GM21360 (cell line): ENCODE data around the gene MANEAL.
"Not testable (repeated sequence)": the region's sequence is repeated elsewhere in the genome, so short reads cannot be mapped to it uniquely, and the experiment has no call there.

ENCODE experiments used
- ATAC-seq: cut with Tn5 transposase; IDR thresholded peaks from one replicate; pipeline ENCODE4 v1.9.1; 2021; ENCODE audit warnings: mild to moderate bottlenecking, moderate library complexity; ENCODE audit not compliant: unreplicated experiment

Gene MANEAL

GRCh38 chr1:37793773-37794371 lies at the start of gene MANEAL:
Gene MANEAL (plus strand): TSS chr1:37793847. CDS start chr1:37794183, 336 bp downstream.
- no peak for ATAC-seq

- no peak for ATAC-seq
Observed at GRCh38 chr1:37746806-37747205, 46.8 kb upstream of the MANEAL start.

GRCh38 chr1:37748565-37748964 lies 45.1 kb upstream of the MANEAL start:
- no peak for ATAC-seq

- no peak for ATAC-seq
Observed at GRCh38 chr1:37752213-37752582, 41.4 kb upstream of the MANEAL start.

GRCh38 chr1:37752583-37753471 lies 40.8 kb upstream of the MANEAL start:
- ATAC-seq, result no peak

- ATAC-seq, result no peak
Observed at GRCh38 chr1:37753473-37754321, 40.0 kb upstream of the MANEAL start.

- no peak for ATAC-seq
Observed at GRCh38 chr1:37755290-37755689, 38.4 kb upstream of the MANEAL start.

- no peak for ATAC-seq
Observed at GRCh38 chr1:37755951-37756560, 37.6 kb upstream of the MANEAL start.

- ATAC-seq, result no peak
Observed at GRCh38 chr1:37759451-37759850, 34.2 kb upstream of the MANEAL start.

- ATAC-seq, result no peak
Observed at GRCh38 chr1:37761416-37762095, 32.1 kb upstream of the MANEAL start.

GRCh38 chr1:37762516-37762915 lies 31.1 kb upstream of the MANEAL start:
- no peak for ATAC-seq

- no peak for ATAC-seq
Observed at GRCh38 chr1:37763791-37764413, 29.7 kb upstream of the MANEAL start.

- no peak for ATAC-seq
Observed at GRCh38 chr1:37764414-37764825, 29.2 kb upstream of the MANEAL start.

GRCh38 chr1:37764888-37765441 lies 28.7 kb upstream of the MANEAL start, which contains the start of gene EPHA10:
Gene EPHA10 (minus strand): TSS chr1:37765120. CDS start chr1:37765066, 54 bp downstream.
- ATAC-seq, result no peak

- ATAC-seq, result no peak
Observed at GRCh38 chr1:37765916-37766664, 27.6 kb upstream of the MANEAL start.

GRCh38 chr1:37767488-37767887 lies 26.2 kb upstream of the MANEAL start:
- ATAC-seq, result no peak

- ATAC-seq, result not testable (repeated sequence)
Observed at GRCh38 chr1:37771440-37771839, 22.2 kb upstream of the MANEAL start.

- ATAC-seq, result no peak
Observed at GRCh38 chr1:37776946-37777516, 16.6 kb upstream of the MANEAL start.
